HCT116 (cell line): Measurements from ENCODE around the gene KIF18A.

Source experiments
- CTCF ChIP-seq, 3 experiments: fragments of 200-600 bp in 1 of 3; sonication (generic) in 1 of 3; IDR thresholded peaks in 2 of 3; conservative IDR thresholded peaks in 1 of 3; 2 replicates each; pipeline ENCODE4 v1.5.1; 2012 to 2017; ENCODE audit warnings: low read depth in 2 of 3, low read length in 2 of 3, antibody characterized with exemption in 1 of 3, borderline replicate concordance in 1 of 3, control low read depth in 1 of 3, mild to moderate bottlenecking in 1 of 3, mixed read lengths in 1 of 3, mixed run types in 1 of 3, moderate library complexity in 1 of 3; ENCODE audit not compliant: insufficient read depth in 1 of 3
- ELF1 ChIP-seq: IDR thresholded peaks from 2 replicates; pipeline ENCODE4 v1.6.1; 2012; ENCODE audit warnings: low read depth, borderline replicate concordance
- EZH2 ChIP-seq: fragments of 200-600 bp; sonication (generic); IDR thresholded peaks from 2 replicates; pipeline ENCODE4 v1.6.1; 2017; ENCODE audit warnings: antibody characterized with exemption, mixed run types
- TCF7L2 ChIP-seq: IDR thresholded peaks from 2 replicates; pipeline ENCODE4 v1.7.0; 2011; ENCODE audit warnings: borderline replicate concordance, inconsistent platforms; ENCODE audit not compliant: insufficient read depth, insufficient read length; ENCODE audit errors: extremely low read depth
- ZFX ChIP-seq: fragments of 450-650 bp; IDR thresholded peaks from 2 replicates; pipeline ENCODE4 v1.6.1; 2017

GRCh38 chr11:28009388-28009787 lies 98.6 kb downstream of the KIF18A start:
- TF ChIP-seq ELF1 = no peak
- TF ChIP-seq CTCF (IDR thresholded peaks at IDR 0.05 in 2 of 3, conservative IDR thresholded peaks at IDR 0.05 in 1 of 3; ENCODE audit: borderline replicate concordance in 1 of 3, insufficient read depth in 1 of 3, low read depth in 2 of 3, low read length in 2 of 3) = no peak
- TF ChIP-seq TCF7L2 = no peak
- TF ChIP-seq ZFX = no peak
- no peak for TF ChIP-seq EZH2
